IMR-90 (cell line): ENCODE data around the gene ZNF507. TPM values are rescaled to one million over a fixed set of nuclear protein-coding genes. Genes with fewer than 3 reads are reported as not detected.

Experiments
- ATAC-seq: fragments of 200-7000 bp; cut with Tn5 transposase; 2 replicates; pipeline ENCODE4 v1.9.1; 2020; ENCODE audit warnings: low read depth, mild to moderate bottlenecking, moderate library complexity
- BruUV-seq: library from RNA; stranded (reverse); fragments of 400-500 nt; replicated peaks from 2 replicates; lab custom pipeline; 2021; lab: Mats Ljungman, UMichigan
- CTCF ChIA-PET: fragments of 300-600 bp; formaldehyde crosslinking; extraction: SDS; loops from one replicate; lab custom pipeline; 2021; ENCODE audit warnings: antibody characterized with exemption; lab: Yijun Ruan, JAX
- POLR2A ChIA-PET: fragments of 300-600 bp; sonication (Branson Sonifier 250); formaldehyde crosslinking; loops from one replicate; lab custom pipeline; 2022; ENCODE audit warnings: antibody characterized with exemption; ENCODE audit not compliant: unreplicated experiment; lab: Charles Lee
- DNase-seq: peaks from one replicate; pipeline ENCODE4 v3.0.0; 2013
- H2AFZ ChIP-seq: replicated peaks from 2 replicates; pipeline ENCODE3; 2013; ENCODE audit warnings: low read length, mild to moderate bottlenecking; ENCODE audit not compliant: poor library complexity
- H2AK5ac ChIP-seq: 2 replicates; pipeline ENCODE4 v1.6.1; 2013; ENCODE audit warnings: low read depth, low read length, inconsistent platforms
- H2AK9ac ChIP-seq: replicated peaks from 2 replicates; pipeline ENCODE3; 2013; ENCODE audit warnings: mild to moderate bottlenecking, low read depth, low read length, moderate library complexity; ENCODE audit not compliant: poor library complexity
- H2BK120ac ChIP-seq: 2 replicates; pipeline ENCODE4 v1.6.1; 2013; ENCODE audit warnings: low read depth, low read length, inconsistent platforms
- H2BK15ac ChIP-seq: 3 replicates; pipeline ENCODE4 v1.6.1; 2013; ENCODE audit warnings: low read depth, low read length, inconsistent platforms
- H2BK20ac ChIP-seq: 2 replicates; pipeline ENCODE4 v1.6.1; 2013; ENCODE audit warnings: low read depth, mild to moderate bottlenecking, inconsistent platforms, low read length, moderate library complexity
- H2BK5ac ChIP-seq: 2 replicates; pipeline ENCODE4 v1.6.1; 2013; ENCODE audit warnings: mild to moderate bottlenecking, low read depth, low read length, inconsistent platforms; ENCODE audit not compliant: poor library complexity, severe bottlenecking
- H3K14ac ChIP-seq: replicated peaks from 2 replicates; pipeline ENCODE4 v1.6.1; 2013; ENCODE audit warnings: low read depth, low read length, inconsistent platforms
- H3K18ac ChIP-seq: 2 replicates; pipeline ENCODE4 v1.6.1; 2013; ENCODE audit warnings: low read depth, low read length, control low read depth
- H3K23ac ChIP-seq: 2 replicates; pipeline ENCODE4 v1.6.1; 2013; ENCODE audit warnings: low read depth, low read length, inconsistent platforms
- H3K27ac ChIP-seq: 2 replicates; pipeline ENCODE4 v1.5.1; 2013; ENCODE audit warnings: mild to moderate bottlenecking, control low read depth, low read length; ENCODE audit not compliant: insufficient read depth
- H3K27me3 ChIP-seq: 2 replicates; pipeline ENCODE4 v1.6.1; 2013; ENCODE audit warnings: low read length; ENCODE audit not compliant: control insufficient read depth, insufficient read depth
- H3K36me3 ChIP-seq: 2 replicates; pipeline ENCODE4 v1.6.1; 2013; ENCODE audit warnings: low read length, mixed read lengths; ENCODE audit not compliant: control insufficient read depth, insufficient read depth
- H3K4ac ChIP-seq: 2 replicates; pipeline ENCODE4 v1.6.1; 2013; ENCODE audit warnings: low read depth, low read length, inconsistent platforms
- H3K4me1 ChIP-seq: 2 replicates; pipeline ENCODE4 v1.6.1; 2013; ENCODE audit warnings: low read length, mixed read lengths; ENCODE audit not compliant: control insufficient read depth, insufficient read depth
- H3K4me2 ChIP-seq: 2 replicates; pipeline ENCODE4 v1.6.1; 2013; ENCODE audit warnings: low read depth, mild to moderate bottlenecking, control low read depth, low read length, moderate library complexity
- H3K4me3 ChIP-seq: 2 replicates; pipeline ENCODE4 v1.5.1; 2013; ENCODE audit warnings: low read depth, mild to moderate bottlenecking, control low read depth, low read length, moderate library complexity; ENCODE audit not compliant: insufficient read depth
- H3K56ac ChIP-seq: 2 replicates; pipeline ENCODE4 v1.6.1; 2013; ENCODE audit warnings: low read length, inconsistent platforms; ENCODE audit not compliant: insufficient read depth; ENCODE audit errors: extremely low read depth
- H3K79me1 ChIP-seq, 2 experiments: 2 replicates each; pipeline ENCODE4 v1.6.1; 2013; ENCODE audit warnings: low read length in 2 of 2, inconsistent platforms in 1 of 2, low read depth in 1 of 2
- H3K9ac ChIP-seq: 2 replicates; pipeline ENCODE4 v1.6.1; 2013; ENCODE audit warnings: low read depth, low read length, control low read depth
- H3K9me1 ChIP-seq: 2 replicates; pipeline ENCODE4 v1.6.1; 2013; ENCODE audit warnings: low read length, inconsistent platforms; ENCODE audit not compliant: insufficient read depth
- H3K9me3 ChIP-seq: 2 replicates; pipeline ENCODE4 v1.6.1; 2013; ENCODE audit warnings: low read length; ENCODE audit not compliant: control insufficient read depth, insufficient read depth
- H4K20me1 ChIP-seq: 2 replicates; pipeline ENCODE4 v1.6.1; 2013; ENCODE audit warnings: low read length, inconsistent platforms; ENCODE audit not compliant: insufficient read depth
- H4K5ac ChIP-seq: 2 replicates; pipeline ENCODE4 v1.6.1; 2013; ENCODE audit warnings: mild to moderate bottlenecking, low read depth, low read length, control low read depth
- H4K8ac ChIP-seq, 2 experiments: 2 replicates each; pipeline ENCODE4 v1.6.1; 2013; ENCODE audit warnings: low read depth in 2 of 2, low read length in 2 of 2, control low read depth in 1 of 2, inconsistent platforms in 1 of 2
- H4K91ac ChIP-seq: 2 replicates; pipeline ENCODE4 v1.6.1; 2013; ENCODE audit warnings: low read depth, low read length, inconsistent platforms; ENCODE audit not compliant: insufficient read depth
- BHLHE40 ChIP-seq: fragments of 150-350 bp; IDR thresholded peaks from 2 replicates; pipeline ENCODE4 v1.6.1; 2016; ENCODE audit warnings: mild to moderate bottlenecking, low read depth, low read length
- CEBPB ChIP-seq: IDR thresholded peaks from 2 replicates; pipeline ENCODE4 v1.6.1; 2012; ENCODE audit warnings: low read depth, low read length, improper control_type of control experiment
- CHD1 ChIP-seq: IDR thresholded peaks from 2 replicates; pipeline ENCODE4 v1.6.1; 2012; ENCODE audit warnings: low read depth, low read length, improper control_type of control experiment
- MAFK ChIP-seq: IDR thresholded peaks from 2 replicates; pipeline ENCODE4 v1.6.1; 2012; ENCODE audit warnings: low read depth, low read length, improper control_type of control experiment
- NFE2L2 ChIP-seq: fragments of 150-350 bp; IDR thresholded peaks from 2 replicates; pipeline ENCODE4 v1.6.1; 2016; ENCODE audit warnings: low read depth, mild to moderate bottlenecking, low read length
- POLR2A ChIP-seq: IDR thresholded peaks from 2 replicates; pipeline ENCODE4 v1.6.1; 2012; ENCODE audit warnings: mild to moderate bottlenecking, low read depth, low read length
- WGBS, 2 experiments: methylation state at CpG; one replicate each; pipeline versions ENCODE4 v1.1.5 to v1.1.7; 2013; ENCODE audit warnings: missing lambda C conversion rate in 2 of 2; ENCODE audit not compliant: insufficient read length in 1 of 2; ENCODE audit errors: extremely low coverage in 2 of 2; 5-methylcytosine and 5-hydroxymethylcytosine counted together
- dilution Hi-C: fragments of 300-500 bp; cut with HindIII; formaldehyde crosslinking; loops from one replicate; pipeline ENCODE4 v1.14.3; 2018; ENCODE audit warnings: low sequenced_read_pairs; ENCODE audit not compliant: unreplicated experiment
- in situ Hi-C: fragments of 300-500 bp; cut with MboI; formaldehyde crosslinking; loops from 3 replicates; pipeline ENCODE4 v1.14.3; 2019; ENCODE audit warnings: low sequenced_read_pairs, inconsistent platforms, mixed read lengths
- intact Hi-C: fragments of 100-400 bp; cut with micrococcal nuclease; formaldehyde crosslinking; loops from 2 replicates; pipeline ENCODE4 v1.10.0; 2022
- polyA plus RNA-seq, 3 experiments: library from polyadenylated mRNA; depleted of rRNA; stranded (reverse); fragments of >200 nt; gene quantifications; 2 replicates each; pipeline ENCODE4 v1.2.3, GENCODE V29; 2012; ENCODE audit warnings: low replicate concordance in 1 of 3
- total RNA-seq: library from RNA; depleted of rRNA; stranded (reverse); fragments of >200 nt; gene quantifications from 2 replicates; pipeline ENCODE4 v1.2.3, GENCODE V29; 2012

Gene ZNF507
- total and polyA plus RNA-seq, 2 of the 4 experiments (the other 2 are of a cell fraction), result 9.6 to 19.9 TPM

GRCh38 chr19:32330213-32330857 is 15.1 kb upstream of the ZNF507 start:
- H2AK9ac ChIP-seq, result no peak overlapping the region
- H3K9me1 ChIP-seq, result no peaks in the 10 kb centered on the region
- in situ Hi-C loops (no loop called here), dilution Hi-C loops (no loop called here), intact Hi-C loops (no loop called here)
- H3K27me3 ChIP-seq, result peaks cover 4% of the 10 kb centered on the region; the same call in 1 of the 2 replicates
- no peak overlapping the region for H3K4me3 ChIP-seq
- no peak overlapping the region for H3K18ac ChIP-seq
- H3K4me1 ChIP-seq, result no peaks in the 10 kb centered on the region
- no peak for TF ChIP-seq CEBPB
- TF ChIP-seq NFE2L2, result no peak
- TF ChIP-seq BHLHE40, result no peak
- TF ChIP-seq MAFK, result no peak
- TF ChIP-seq POLR2A, result no peak
- no peak for TF ChIP-seq CHD1
- no peak overlapping the region for H3K9ac ChIP-seq
- no peak overlapping the region for H3K4ac ChIP-seq
- no peak overlapping the region for H3K4me2 ChIP-seq
- ChIA-PET CTCF (no interaction called here), POLR2A (no interaction called here)
- no TSS peak for BruUV-seq
- no peaks in the 10 kb centered on the region for H3K9me3 ChIP-seq
- H3K79me1 ChIP-seq, result no peaks in the 10 kb centered on the region
- H3K14ac ChIP-seq, result no peak overlapping the region
- 27% methylated on average over 3 of the region's 17 CpGs; no CpG with 5 or more reads in 1 of the 2 experiments for WGBS, 2 experiments
- no peaks in the 10 kb centered on the region for H4K20me1 ChIP-seq
- ATAC-seq (no peak), DNase-seq (no peak)
- no peak overlapping the region for H2BK20ac ChIP-seq
- no peak overlapping the region for H3K56ac ChIP-seq
- H4K91ac ChIP-seq, result no peak overlapping the region
- no peaks in the 10 kb centered on the region for H3K36me3 ChIP-seq
- no peak overlapping the region for H2BK120ac ChIP-seq
- H2AK5ac ChIP-seq, result no peak overlapping the region
- no peak overlapping the region for H2BK15ac ChIP-seq
- no peak overlapping the region for H4K8ac ChIP-seq
- no peak overlapping the region for H4K5ac ChIP-seq
- H3K23ac ChIP-seq, result no peak overlapping the region
- H2AFZ ChIP-seq, result no peak overlapping the region
- no peak overlapping the region for H2BK5ac ChIP-seq
- no peak overlapping the region for H3K27ac ChIP-seq
